Measurements from ENCODE around the gene VDR. TPM values are rescaled to one million over a fixed set of nuclear protein-coding genes. Genes with fewer than 3 reads are reported as not detected.

The VDR gene
- total and polyA plus RNA-seq, 2 experiments from 2014 or later: 3.2 to 4.9 TPM

DNA sequence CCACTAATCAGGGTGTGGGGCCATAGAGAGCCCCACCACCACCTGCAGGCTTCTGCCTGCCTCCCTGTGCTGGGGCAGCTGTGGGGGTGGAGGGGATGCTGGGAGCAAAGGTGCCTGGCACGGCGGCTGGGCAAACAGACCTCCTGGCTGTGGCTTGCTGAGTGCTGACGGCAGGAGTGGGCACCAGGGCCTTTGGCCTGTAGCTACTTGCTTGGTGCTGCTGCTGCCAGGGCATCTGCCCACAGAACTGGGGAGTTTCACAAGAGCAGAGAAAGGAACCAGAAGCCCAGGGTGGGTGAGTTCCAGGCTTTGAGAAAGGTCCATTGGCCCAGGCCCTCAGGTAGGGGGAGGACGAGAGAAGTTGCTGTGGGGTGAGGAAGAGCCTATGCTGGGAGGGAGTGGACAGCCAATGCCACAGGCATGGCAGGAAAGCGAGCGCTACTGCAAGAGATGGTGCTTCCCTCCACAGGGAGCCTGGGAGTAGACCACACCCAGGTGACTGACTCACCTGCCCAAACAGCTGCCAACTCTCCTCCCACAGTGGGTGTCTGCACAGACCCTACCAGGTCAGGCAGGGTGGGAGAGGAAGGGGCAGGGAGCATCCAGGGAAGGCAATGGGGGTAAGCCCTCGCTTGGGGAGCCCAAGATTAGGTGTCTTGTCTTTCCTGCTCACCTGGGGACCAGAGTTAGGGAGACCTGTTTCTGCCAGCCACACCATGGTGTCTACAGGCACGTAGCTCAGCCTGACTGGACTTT, 46.1 kb downstream of the VDR start:
- no peak for DNase-seq (ENCODE audit: low spot score)
- 89% methylated on average over 8 of the region's 8 CpGs for WGBS (ENCODE audit: low lambda C conversion rate, missing lambda C conversion rate)
- no peaks in the 10 kb centered on the region for H3K36me3 ChIP-seq (replicated peaks; ENCODE audit: insufficient read depth, low read depth)
- H3K9me2 ChIP-seq (replicated peaks; ENCODE audit: insufficient read depth): no peaks in the 10 kb centered on the region
- H4K20me1 ChIP-seq (ENCODE audit: insufficient read depth, poor library complexity, severe bottlenecking): no peaks in the 10 kb centered on the region
- no peak overlapping the region for H3K27ac ChIP-seq
- TF ChIP-seq, protein P1, sequence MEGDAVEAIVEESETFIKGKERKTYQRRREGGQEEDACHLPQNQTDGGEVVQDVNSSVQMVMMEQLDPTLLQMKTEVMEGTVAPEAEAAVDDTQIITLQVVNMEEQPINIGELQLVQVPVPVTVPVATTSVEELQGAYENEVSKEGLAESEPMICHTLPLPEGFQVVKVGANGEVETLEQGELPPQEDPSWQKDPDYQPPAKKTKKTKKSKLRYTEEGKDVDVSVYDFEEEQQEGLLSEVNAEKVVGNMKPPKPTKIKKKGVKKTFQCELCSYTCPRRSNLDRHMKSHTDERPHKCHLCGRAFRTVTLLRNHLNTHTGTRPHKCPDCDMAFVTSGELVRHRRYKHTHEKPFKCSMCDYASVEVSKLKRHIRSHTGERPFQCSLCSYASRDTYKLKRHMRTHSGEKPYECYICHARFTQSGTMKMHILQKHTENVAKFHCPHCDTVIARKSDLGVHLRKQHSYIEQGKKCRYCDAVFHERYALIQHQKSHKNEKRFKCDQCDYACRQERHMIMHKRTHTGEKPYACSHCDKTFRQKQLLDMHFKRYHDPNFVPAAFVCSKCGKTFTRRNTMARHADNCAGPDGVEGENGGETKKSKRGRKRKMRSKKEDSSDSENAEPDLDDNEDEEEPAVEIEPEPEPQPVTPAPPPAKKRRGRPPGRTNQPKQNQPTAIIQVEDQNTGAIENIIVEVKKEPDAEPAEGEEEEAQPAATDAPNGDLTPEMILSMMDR (IDR thresholded peaks at IDR 0.05; ENCODE audit: poor library complexity): no peak
- no peak for TF ChIP-seq EZH2phosphoT487 (IDR thresholded peaks at IDR 0.05; ENCODE audit: low read depth, severe bottlenecking, unreplicated experiment)
- TF ChIP-seq EZH2 (IDR thresholded peaks at IDR 0.05; ENCODE audit: borderline replicate concordance): no peak
- no peaks in the 10 kb centered on the region for H3K79me2 ChIP-seq
- no peaks in the 10 kb centered on the region for H3K4me1 ChIP-seq (ENCODE audit: insufficient read depth)
- H3K9me3 ChIP-seq (ENCODE audit: low read depth): no peaks in the 10 kb centered on the region
- no peak overlapping the region for H2AFZ ChIP-seq
- no peaks in the 10 kb centered on the region for H3K27me3 ChIP-seq
- no peak overlapping the region for H3K4me2 ChIP-seq
- no peak overlapping the region for H3K4me3 ChIP-seq

DNA sequence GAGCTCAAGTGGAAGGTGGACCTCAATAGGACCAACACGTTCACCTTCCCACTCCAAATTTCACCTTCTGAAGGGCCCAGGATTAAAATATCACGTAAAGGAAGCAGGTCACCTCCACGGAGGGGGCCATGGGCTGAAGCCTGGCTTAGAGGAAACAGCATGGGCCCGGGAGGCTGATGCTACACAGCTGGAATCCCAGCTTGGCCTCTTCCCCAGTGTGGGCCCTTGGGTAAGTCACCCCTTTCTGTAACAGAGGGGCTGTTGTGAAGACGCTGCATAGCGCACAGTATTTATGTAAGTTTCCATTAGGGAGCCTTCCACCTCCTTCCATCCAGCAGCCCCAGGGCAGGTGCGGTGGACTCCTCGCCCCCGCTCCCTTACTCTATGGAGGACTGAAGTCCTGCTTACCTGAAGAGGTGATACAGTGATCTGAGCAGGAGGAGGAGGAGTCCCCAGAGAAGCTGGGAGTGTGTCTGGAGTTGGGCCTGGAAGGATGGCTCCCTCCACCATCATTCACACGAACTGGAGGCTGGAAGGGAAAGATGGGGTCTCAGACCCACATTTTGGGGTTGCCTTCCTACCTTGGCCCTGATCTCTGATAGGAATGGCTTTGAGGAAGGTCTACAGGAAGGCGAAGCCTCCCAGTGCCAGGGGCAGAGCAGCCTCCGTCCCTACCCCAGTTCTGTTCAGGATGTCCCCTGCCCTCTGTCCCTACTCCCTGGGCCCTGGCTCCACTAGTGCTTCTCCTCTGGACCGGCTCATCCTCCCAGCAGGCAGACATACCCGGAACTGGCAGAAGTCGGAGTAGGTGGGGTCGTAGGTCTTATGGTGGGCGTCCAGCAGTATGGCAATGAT, 47.8 kb downstream of the VDR start:
- 95% methylated on average over 17 of the region's 17 CpGs for WGBS (ENCODE audit: low lambda C conversion rate, missing lambda C conversion rate)
- peaks cover 9% of the 10 kb centered on the region for H3K4me1 ChIP-seq (ENCODE audit: insufficient read depth)
- no peak overlapping the region for H3K4me3 ChIP-seq
- no peaks in the 10 kb centered on the region for H3K9me3 ChIP-seq (ENCODE audit: low read depth)
- no peak overlapping the region for H3K27ac ChIP-seq
- no peaks in the 10 kb centered on the region for H4K20me1 ChIP-seq (ENCODE audit: insufficient read depth, poor library complexity, severe bottlenecking)
- no peak overlapping the region for H3K4me2 ChIP-seq
- DNase-seq (ENCODE audit: low spot score): no peak
- no peaks in the 10 kb centered on the region for H3K36me3 ChIP-seq (replicated peaks; ENCODE audit: insufficient read depth, low read depth)
- H3K79me2 ChIP-seq: no peaks in the 10 kb centered on the region
- H3K27me3 ChIP-seq: no peaks in the 10 kb centered on the region
- no peak for TF ChIP-seq EZH2 (IDR thresholded peaks at IDR 0.05; ENCODE audit: borderline replicate concordance)
- TF ChIP-seq EZH2phosphoT487 (IDR thresholded peaks at IDR 0.05; ENCODE audit: low read depth, severe bottlenecking, unreplicated experiment): no peak
- TF ChIP-seq, protein P1 (IDR thresholded peaks at IDR 0.05; ENCODE audit: poor library complexity): no peak
- H2AFZ ChIP-seq: no peak overlapping the region
- no peaks in the 10 kb centered on the region for H3K9me2 ChIP-seq (replicated peaks; ENCODE audit: insufficient read depth)

DNA sequence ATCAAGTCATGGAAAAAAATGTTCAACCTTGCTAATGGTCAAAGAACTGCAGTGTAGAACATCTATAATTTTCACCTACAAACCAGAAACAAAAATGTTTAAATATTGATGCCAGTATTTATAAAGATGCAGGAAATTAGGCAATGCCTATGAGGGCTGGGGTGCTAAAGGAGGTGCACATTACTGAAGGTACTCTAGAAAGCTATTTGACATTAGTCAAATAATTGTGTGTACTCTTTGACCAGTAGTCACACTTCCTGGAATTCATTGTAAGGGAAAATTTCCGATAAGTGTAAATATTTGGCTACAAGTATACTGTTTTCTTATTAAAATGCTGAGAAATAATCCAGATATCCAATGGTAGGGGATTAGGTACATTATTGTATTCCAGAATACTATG, 48.7 kb downstream of the VDR start:
- WGBS (ENCODE audit: low lambda C conversion rate, missing lambda C conversion rate): 90% methylated on average over 1 of the region's 1 CpG
- no peak for DNase-seq (ENCODE audit: low spot score)
- Histone ChIP-seq H2AFZ (no peak overlapping the region), H3K36me3 (replicated peaks; ENCODE audit: insufficient read depth, low read depth) (no peaks in the 10 kb centered on the region), H3K4me2 (no peak overlapping the region), H3K79me2 (no peaks in the 10 kb centered on the region), H3K9me2 (replicated peaks; ENCODE audit: insufficient read depth) (no peaks in the 10 kb centered on the region), H4K20me1 (ENCODE audit: insufficient read depth, poor library complexity, severe bottlenecking) (no peaks in the 10 kb centered on the region), H3K4me3 (no peak overlapping the region), H3K4me1 (ENCODE audit: insufficient read depth) (peaks cover 17% of the 10 kb centered on the region), H3K9me3 (ENCODE audit: low read depth) (no peaks in the 10 kb centered on the region), H3K27ac (no peak overlapping the region), H3K27me3 (no peaks in the 10 kb centered on the region)
- TF ChIP-seq, protein P1 (IDR thresholded peaks at IDR 0.05; ENCODE audit: poor library complexity): no peak
